Endothelial cell of umbilical vein (primary cell): ENCODE results near the gene ABR. TPM values are rescaled to one million over a fixed set of nuclear protein-coding genes. Genes with fewer than 3 reads are reported as not detected.

Experiments used
- BruUV-seq: library from RNA; stranded (reverse); fragments of 400-500 nt; replicated peaks from 2 replicates; lab custom pipeline; 2021; lab: Mats Ljungman, UMichigan
- CTCF ChIA-PET: fragments of 300-600, 350-600 bp; sonication (Branson Sonifier 250); formaldehyde crosslinking; loops from one replicate; lab custom pipeline; 2021; ENCODE audit warnings: antibody characterized with exemption, inconsistent platforms; lab: Charles Lee
- POLR2A ChIA-PET: fragments of 300-600, 350-600 bp; sonication (Branson Sonifier 250); formaldehyde crosslinking; loops from one replicate; lab custom pipeline; 2021; ENCODE audit warnings: antibody characterized with exemption, inconsistent platforms; lab: Charles Lee
- DNase-seq: peaks from one replicate; pipeline ENCODE4 v3.0.0-alpha.2; 2011; ENCODE audit warnings: low read depth, low spot score
- FAIRE-seq: peaks from 2 replicates; lab custom pipeline; 2011; peaks lifted over from hg19 to GRCh38; lab: Jason Lieb, UNC
- H2AFZ ChIP-seq: 2 replicates; pipeline ENCODE4 v1.6.0; 2012; ENCODE audit warnings: low read depth, low read length, control low read depth, inconsistent platforms
- H3K27ac ChIP-seq: 2 replicates; pipeline ENCODE4 v1.5.1; 2011; ENCODE audit warnings: low read depth, mild to moderate bottlenecking, control low read depth, low read length, moderate library complexity; ENCODE audit not compliant: insufficient read depth
- H3K27me3 ChIP-seq, 2 experiments: 2 replicates each; pipeline versions ENCODE4 v1.6.0 to v1.6.1; 2011; ENCODE audit warnings: low read length in 2 of 2, mixed read lengths in 1 of 2; ENCODE audit not compliant: control insufficient read depth in 2 of 2, insufficient read depth in 2 of 2
- H3K36me3 ChIP-seq, 2 experiments: 2 replicates in 1 of 2; 3 replicates in 1 of 2; pipeline ENCODE4 v1.5.1; 2011; ENCODE audit warnings: low read length in 2 of 2, mild to moderate bottlenecking in 1 of 2, moderate library complexity in 1 of 2; ENCODE audit not compliant: control insufficient read depth in 2 of 2, insufficient read depth in 2 of 2; ENCODE audit errors: extremely low read depth in 1 of 2
- H3K4me1 ChIP-seq: 3 replicates; pipeline ENCODE4 v1.5.1; 2011; ENCODE audit warnings: mild to moderate bottlenecking, low read length; ENCODE audit not compliant: control insufficient read depth, insufficient read depth; ENCODE audit errors: extremely low read depth
- H3K4me2 ChIP-seq: 2 replicates; pipeline ENCODE4 v1.6.1; 2011; ENCODE audit warnings: low read length, control low read depth, mixed read lengths; ENCODE audit not compliant: insufficient read depth
- H3K4me3 ChIP-seq, 3 experiments: fragments of 200-600 bp in 1 of 3; sonication (generic), shearing (Covaris generic) in 1 of 3; replicated peaks in 1 of 3; 2 replicates each; pipeline ENCODE4 v1.5.1; 2011 to 2016; ENCODE audit warnings: control low read depth in 3 of 3, low read length in 3 of 3, mild to moderate bottlenecking in 2 of 3, inconsistent platforms in 1 of 3, low read depth in 1 of 3, moderate library complexity in 1 of 3; ENCODE audit not compliant: insufficient read depth in 1 of 3
- H3K79me2 ChIP-seq: 2 replicates; pipeline ENCODE4 v1.6.0; 2012; ENCODE audit warnings: low read length, inconsistent platforms; ENCODE audit not compliant: control insufficient read depth, insufficient read depth
- H3K9ac ChIP-seq: replicated peaks from 2 replicates; pipeline ENCODE3; 2011; ENCODE audit warnings: low read length, control low read depth; ENCODE audit not compliant: insufficient read depth; ENCODE audit errors: extremely low read depth
- H3K9me1 ChIP-seq: replicated peaks from 3 replicates; pipeline ENCODE4 v1.6.0; 2011; ENCODE audit warnings: mild to moderate bottlenecking, low read length; ENCODE audit not compliant: control insufficient read depth, insufficient read depth; ENCODE audit errors: extremely low read depth
- H3K9me3 ChIP-seq: replicated peaks from 2 replicates; pipeline ENCODE4 v1.5.1; 2012; ENCODE audit warnings: low read length, inconsistent platforms; ENCODE audit not compliant: control insufficient read depth, insufficient read depth
- H4K20me1 ChIP-seq: replicated peaks from 2 replicates; pipeline ENCODE3; 2011; ENCODE audit warnings: mild to moderate bottlenecking, low read length; ENCODE audit not compliant: control insufficient read depth, insufficient read depth; ENCODE audit errors: extremely low read depth
- EZH2 ChIP-seq: IDR thresholded peaks from 2 replicates; pipeline ENCODE4 v1.6.1; 2012; ENCODE audit warnings: borderline replicate concordance, low read depth, mild to moderate bottlenecking, moderate library complexity, low read length, inconsistent platforms; ENCODE audit not compliant: severe bottlenecking
- FOS ChIP-seq: IDR thresholded peaks from 2 replicates; pipeline ENCODE4 v1.6.1; 2011; ENCODE audit warnings: mild to moderate bottlenecking, low read length, moderate library complexity, borderline replicate concordance; ENCODE audit not compliant: insufficient read depth
- GATA2 ChIP-seq: IDR thresholded peaks from 2 replicates; pipeline ENCODE4 v1.7.0; 2011; ENCODE audit warnings: low read depth, mild to moderate bottlenecking, moderate library complexity, mixed read lengths, low read length; ENCODE audit not compliant: insufficient read length, insufficient read depth
- JUN ChIP-seq: IDR thresholded peaks from 2 replicates; pipeline ENCODE4 v1.6.1; 2011; ENCODE audit warnings: borderline replicate concordance, low read depth; ENCODE audit not compliant: insufficient read length, insufficient read depth
- MYC ChIP-seq: IDR thresholded peaks from one replicate; pipeline ENCODE4 v1.6.1; 2011; ENCODE audit warnings: mild to moderate bottlenecking, low read depth, low read length
- POLR2A ChIP-seq: IDR thresholded peaks from 2 replicates; pipeline ENCODE4 v1.6.1; 2012; ENCODE audit warnings: low read depth, mild to moderate bottlenecking, control low read depth, low read length
- POLR2AphosphoS5 ChIP-seq: IDR thresholded peaks from 2 replicates; pipeline ENCODE4 v1.6.1; 2012; ENCODE audit warnings: low read depth, mild to moderate bottlenecking, control low read depth, low read length, moderate library complexity; ENCODE audit not compliant: insufficient read depth
- dilution Hi-C: fragments of 300-500 bp; cut with MboI; formaldehyde crosslinking; loops from one replicate; pipeline ENCODE4 v1.15.0; 2019; ENCODE audit warnings: low sequenced_read_pairs; ENCODE audit not compliant: extremely low pct_ligation_motif_present
- intact Hi-C: fragments of 100-400 bp; cut with micrococcal nuclease; formaldehyde crosslinking; loops from one replicate; pipeline ENCODE4 v1.10.0; 2022
- polyA plus RNA-seq, 4 experiments: library from polyadenylated mRNA; depleted of rRNA in 3 of 4; stranded (reverse) in 3 of 4; unstranded in 1 of 4; fragments of >200 nt; gene quantifications; 2 replicates each; pipeline versions ENCODE4 v1.2.1 to v1.2.3, GENCODE V29; 2011 to 2012; ENCODE audit warnings: missing spikeins in 1 of 4
- total RNA-seq: library from RNA; stranded (reverse); gene quantifications from 2 replicates; pipeline ENCODE4 v1.2.3, GENCODE V29; 2021
- TF ChIP-seq, protein P1 (sequence below), 2 donors: IDR thresholded peaks; 1 replicate in 1 of 2; 2 replicates in 1 of 2; pipeline ENCODE4 v1.5.1; 2011; ENCODE audit warnings: low read length in 2 of 2, mild to moderate bottlenecking in 2 of 2, moderate library complexity in 2 of 2, control low read depth in 1 of 2, inconsistent platforms in 1 of 2, low read depth in 1 of 2; ENCODE audit not compliant: insufficient read depth in 1 of 2; ENCODE audit errors: extremely low read depth in 1 of 2
- TF ChIP-seq, protein P2 (sequence below): IDR thresholded peaks from 2 replicates; pipeline ENCODE4 v1.6.1; 2011; ENCODE audit not compliant: insufficient read depth, insufficient read length

Gene ABR
- total and polyA plus RNA-seq, 2 donors (not counting 3 experiments of a cell fraction or from before 2014, with no cell fraction given) = 83.5 to 96.8 TPM

- Histone ChIP-seq H3K79me2 (peaks cover 11% of the 10 kb centered on the region), H3K9me1 (no peaks in the 10 kb centered on the region), H3K4me1 (no peaks in the 10 kb centered on the region), H2AFZ (no peak overlapping the region), H3K36me3 (no peaks in the 10 kb centered on the region), H3K27me3 (no peaks in the 10 kb centered on the region), H4K20me1 (no peaks in the 10 kb centered on the region), H3K4me2 (no peak overlapping the region), H3K4me3 (no peak overlapping the region), H3K9me3 (no peaks in the 10 kb centered on the region), H3K27ac (no peak overlapping the region), H3K9ac (no peak overlapping the region)
- intact Hi-C loops = no loop called here
- no TSS peak for BruUV-seq
- CTCF ChIA-PET = interaction anchor here (2.2 kb wide), 1 partner anchor 91 kb away, joined by 8 read pairs; no protein-coding TSS in a partner anchor
- dilution Hi-C loops = no loop called here
- TF ChIP-seq EZH2 = no peak
- TF ChIP-seq GATA2 = no peak
- TF ChIP-seq MYC = no peak
- TF ChIP-seq POLR2A = no peak
- TF ChIP-seq JUN = no peak
- no peak for TF ChIP-seq FOS
- TF ChIP-seq POLR2AphosphoS5 = no peak
- TF ChIP-seq, protein P1, sequence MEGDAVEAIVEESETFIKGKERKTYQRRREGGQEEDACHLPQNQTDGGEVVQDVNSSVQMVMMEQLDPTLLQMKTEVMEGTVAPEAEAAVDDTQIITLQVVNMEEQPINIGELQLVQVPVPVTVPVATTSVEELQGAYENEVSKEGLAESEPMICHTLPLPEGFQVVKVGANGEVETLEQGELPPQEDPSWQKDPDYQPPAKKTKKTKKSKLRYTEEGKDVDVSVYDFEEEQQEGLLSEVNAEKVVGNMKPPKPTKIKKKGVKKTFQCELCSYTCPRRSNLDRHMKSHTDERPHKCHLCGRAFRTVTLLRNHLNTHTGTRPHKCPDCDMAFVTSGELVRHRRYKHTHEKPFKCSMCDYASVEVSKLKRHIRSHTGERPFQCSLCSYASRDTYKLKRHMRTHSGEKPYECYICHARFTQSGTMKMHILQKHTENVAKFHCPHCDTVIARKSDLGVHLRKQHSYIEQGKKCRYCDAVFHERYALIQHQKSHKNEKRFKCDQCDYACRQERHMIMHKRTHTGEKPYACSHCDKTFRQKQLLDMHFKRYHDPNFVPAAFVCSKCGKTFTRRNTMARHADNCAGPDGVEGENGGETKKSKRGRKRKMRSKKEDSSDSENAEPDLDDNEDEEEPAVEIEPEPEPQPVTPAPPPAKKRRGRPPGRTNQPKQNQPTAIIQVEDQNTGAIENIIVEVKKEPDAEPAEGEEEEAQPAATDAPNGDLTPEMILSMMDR (IDR thresholded peaks at IDR 0.05; ENCODE audit: extremely low read depth in 1 of 2, insufficient read depth in 1 of 2, low read depth in 1 of 2, low read length in 2 of 2) = no peak
- TF ChIP-seq, protein P2, sequence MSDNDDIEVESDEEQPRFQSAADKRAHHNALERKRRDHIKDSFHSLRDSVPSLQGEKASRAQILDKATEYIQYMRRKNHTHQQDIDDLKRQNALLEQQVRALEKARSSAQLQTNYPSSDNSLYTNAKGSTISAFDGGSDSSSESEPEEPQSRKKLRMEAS = no peak
- FAIRE-seq = no peak
- no peak for DNase-seq
- POLR2A ChIA-PET = interaction anchor here (0.7 kb wide), 2 partner anchors 90 to 173 kb away, joined by 4 read pairs; no protein-coding TSS in a partner anchor
Observed at GRCh38 chr17:970364-970763, 209.4 kb downstream of the ABR start.
